Stimulated activated CD4-positive, alpha-beta T cell treated with anti-CD3 and anti-CD28 coated beads, TNF-alpha, amount 100 ng/mL, for 48 hours (primary cell): Measurements from ENCODE around the gene PLIN5.
"Not testable (repeated sequence)": the region's sequence is repeated elsewhere in the genome, so short reads cannot be mapped to it uniquely, and the experiment has no call there.

Experiments
- DNase-seq, 3 donors: peaks; one replicate each; pipeline ENCODE4 v3.0.0-alpha.2; 2020; ENCODE audit warnings: low read depth in 3 of 3

Gene PLIN5

DNA sequence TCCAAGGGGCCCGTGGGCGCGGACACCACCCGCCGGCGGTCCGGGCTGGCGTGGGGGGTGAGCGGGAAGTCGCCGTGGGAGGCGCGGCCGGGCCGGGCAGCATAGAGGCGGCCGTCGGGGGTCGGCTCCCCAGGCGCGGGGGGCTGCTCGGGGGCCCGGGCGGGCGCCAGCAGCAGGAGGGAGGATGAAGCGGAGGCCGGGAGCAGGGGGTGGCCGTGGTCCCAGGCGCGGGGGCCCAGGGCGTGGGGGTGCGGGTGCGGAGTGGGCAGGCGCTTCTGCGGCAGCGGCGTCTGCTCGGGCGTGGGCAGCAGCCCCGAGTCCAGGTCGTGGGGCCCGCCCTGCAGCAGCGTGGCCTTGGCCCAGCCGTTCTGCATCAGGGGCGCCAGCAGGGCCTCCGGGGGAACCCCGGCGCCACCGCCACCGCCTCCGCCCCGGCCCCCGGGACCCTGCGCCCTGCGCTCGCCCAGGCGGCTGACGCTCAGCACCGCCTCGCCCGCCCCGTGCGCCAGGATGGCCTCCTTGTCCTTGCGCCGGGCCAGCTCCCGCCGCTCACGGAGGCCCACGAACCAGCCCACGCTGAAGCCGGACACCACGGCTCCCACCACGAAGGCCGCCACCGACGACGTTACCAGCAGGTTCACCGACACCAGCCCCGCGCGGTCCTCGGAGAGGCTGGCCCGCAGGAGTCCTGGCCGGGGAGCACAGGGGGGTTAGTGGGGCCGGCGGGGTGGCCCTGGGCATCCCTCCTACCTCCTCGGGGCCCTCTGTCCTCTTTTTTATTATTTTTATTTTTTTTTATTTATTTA is 9.0 kb upstream of the PLIN5 start:
- DNase-seq, result no peak

GRCh38 chr19:4542896-4543841 is 8.1 kb upstream of the PLIN5 start:
- DNase-seq, result no peak

GRCh38 chr19:4541806-4542145 is 6.8 kb upstream of the PLIN5 start:
- DNase-seq, result not testable (repeated sequence)

- no peak for DNase-seq
Observed at GRCh38 chr19:4541114-4541805, 6.2 kb upstream of the PLIN5 start.

DNA sequence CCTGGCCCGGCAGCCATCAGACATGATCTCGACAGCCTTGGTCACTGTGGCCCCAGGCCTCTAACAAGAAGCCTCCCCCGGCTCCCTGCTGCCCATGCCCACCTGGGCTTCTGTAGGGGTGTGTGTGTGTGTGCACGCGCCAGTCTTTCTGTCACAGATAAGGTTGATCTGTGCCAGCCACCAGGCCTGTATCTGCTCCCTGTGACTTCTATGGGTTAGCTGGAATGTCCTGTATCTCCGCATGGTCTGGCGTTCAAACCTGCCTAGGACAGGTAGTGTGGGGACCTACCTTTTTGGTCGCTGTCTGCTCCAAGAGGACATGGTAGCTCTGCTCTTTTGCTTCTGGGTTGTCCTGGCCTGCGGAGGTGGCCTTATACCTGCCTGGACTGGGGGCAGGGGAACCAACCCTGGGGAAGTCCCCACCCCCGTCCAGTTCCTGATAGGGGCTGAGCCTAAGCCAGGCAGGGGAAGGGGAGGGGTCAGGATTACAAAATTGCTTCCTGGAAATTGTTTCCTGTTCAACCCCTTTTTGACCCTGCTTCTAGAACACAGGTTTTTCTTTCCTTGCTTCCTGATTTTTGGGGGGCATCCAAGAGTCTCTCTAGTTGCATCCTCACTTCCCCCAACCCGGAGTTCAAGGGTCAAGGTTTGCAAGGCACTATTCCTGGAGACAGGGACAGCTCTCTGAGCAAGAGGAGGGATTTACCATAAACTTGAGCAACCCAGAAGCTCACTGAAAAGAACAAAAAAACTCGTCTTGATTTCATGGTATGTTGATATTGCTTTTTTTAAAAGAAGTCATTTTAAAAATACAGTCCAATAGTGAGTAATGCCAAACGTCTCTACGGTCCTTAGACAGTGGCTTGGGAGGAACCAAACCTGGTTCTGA is 4.9 kb upstream of the PLIN5 start, which contains the start of gene LRG1:
LRG1 (minus strand) TSS at position 344 of the 889 bp plus-strand sequence; CDS start at position 321, 23 bp downstream.
- DNase-seq, result no peak

DNA sequence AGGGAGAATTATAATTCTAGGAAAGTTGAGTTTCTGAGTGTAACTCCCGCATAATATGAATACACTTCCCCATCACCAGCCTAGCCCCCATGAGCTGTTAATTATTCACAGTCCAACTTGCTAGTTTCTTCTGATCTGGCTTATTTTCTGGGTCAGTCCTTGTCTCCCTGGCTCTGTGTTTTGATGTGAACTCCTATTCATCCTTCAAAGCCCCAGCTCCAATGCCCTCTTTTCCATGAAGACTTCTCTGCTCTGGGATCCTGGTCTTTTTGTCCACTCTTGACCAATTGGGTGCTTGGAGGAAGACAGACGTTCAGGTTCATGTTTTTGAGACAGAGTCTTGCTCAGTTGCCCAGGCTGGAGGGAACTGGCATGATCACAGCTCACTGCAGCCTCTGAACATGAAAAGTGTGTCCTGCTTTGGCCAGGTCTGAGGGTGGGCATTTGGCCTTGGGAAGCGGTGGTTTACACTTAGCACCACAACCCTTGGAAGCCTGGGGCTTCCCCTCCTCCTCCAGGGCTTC is 4.2 kb upstream of the PLIN5 start:
- no peak for DNase-seq

DNA sequence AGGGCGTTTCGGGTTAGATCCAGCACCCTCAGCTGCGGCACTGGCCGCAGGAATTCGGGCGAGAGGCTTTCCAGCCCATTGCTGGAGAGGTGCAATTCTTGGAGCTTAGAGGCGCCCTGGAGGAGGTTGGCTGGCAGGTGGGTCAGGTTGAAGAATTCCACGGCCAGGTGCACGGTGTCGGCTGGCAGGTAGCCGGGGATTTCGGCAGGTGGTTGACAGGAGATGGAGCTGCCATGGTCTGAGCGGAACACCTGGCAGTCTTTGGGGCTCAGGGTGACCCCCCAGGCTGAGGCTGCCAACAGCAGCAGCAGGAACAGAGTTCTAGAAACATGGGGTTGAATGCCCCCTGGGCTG is 3.6 kb upstream of the PLIN5 start:
- DNase-seq, result no peak

GRCh38 chr19:4537953-4538600 is 3.1 kb upstream of the PLIN5 start:
- no peak for DNase-seq

- no peak for DNase-seq
Observed at GRCh38 chr19:4536798-4537197, 1.8 kb upstream of the PLIN5 start.

GRCh38 chr19:4533835-4534424 is 1.1 kb downstream of the PLIN5 start:
- no peak for DNase-seq

- no peak for DNase-seq
Observed at GRCh38 chr19:4533334-4533733, 1.7 kb downstream of the PLIN5 start.

DNA sequence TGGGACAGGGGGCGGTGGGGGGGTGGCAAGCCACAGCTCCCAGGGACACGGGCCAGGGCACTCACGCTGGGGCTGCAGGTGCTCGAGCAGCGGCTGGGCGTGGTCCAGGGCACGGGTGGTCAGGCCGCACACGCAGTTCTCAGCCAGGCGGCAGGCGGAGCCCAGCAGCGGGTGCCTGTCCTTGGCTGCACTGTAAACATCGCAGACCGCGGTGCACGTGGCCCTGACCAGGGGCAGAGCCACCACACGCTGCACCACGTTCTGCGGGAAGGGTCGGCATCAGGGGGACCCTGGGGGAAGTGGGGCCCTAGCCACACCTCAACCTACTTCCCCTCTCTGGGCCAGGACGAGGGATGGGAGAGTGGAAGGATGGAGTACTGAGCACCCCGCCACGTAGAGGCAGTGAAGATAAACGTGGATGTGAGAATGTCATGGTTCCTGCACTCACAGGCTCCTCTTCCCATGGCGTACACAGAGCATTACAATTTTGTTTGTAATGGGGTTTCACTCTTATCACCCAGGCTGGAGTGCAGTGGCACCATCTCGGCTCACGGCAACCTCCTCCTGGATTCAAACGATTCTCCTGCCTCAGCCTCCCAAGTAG is 3.4 kb downstream of the PLIN5 start:
- no peak for DNase-seq

DNA sequence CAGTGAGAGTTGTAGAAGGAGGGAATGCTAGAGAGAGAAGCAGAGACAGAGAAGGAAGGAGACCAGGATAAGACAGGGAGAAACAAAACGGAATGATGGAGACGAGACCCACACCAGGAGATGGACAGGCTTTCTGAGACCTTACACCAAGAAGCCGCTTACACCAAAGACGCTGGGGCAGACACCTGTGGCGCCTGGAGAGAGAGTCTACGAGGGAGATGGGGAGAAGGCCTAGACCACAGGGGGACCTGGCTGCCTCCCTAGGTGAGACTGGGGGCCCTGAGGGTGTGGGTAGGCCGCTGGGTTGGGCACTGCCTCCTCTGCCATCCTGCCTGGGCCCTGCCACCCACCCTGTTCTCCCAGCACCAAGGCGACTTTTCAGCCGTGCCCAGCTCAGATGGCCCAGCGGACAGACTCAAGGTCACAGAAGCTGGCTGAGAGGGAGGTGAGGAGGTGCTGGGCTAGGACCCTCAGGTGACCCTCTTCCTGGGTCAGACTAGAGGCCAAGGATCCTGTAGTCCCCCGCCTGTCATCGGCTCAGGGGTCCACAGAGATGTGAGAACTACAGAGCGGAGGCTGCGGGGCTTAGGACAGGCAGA is 5.0 kb downstream of the PLIN5 start:
- DNase-seq, result no peak

DNA sequence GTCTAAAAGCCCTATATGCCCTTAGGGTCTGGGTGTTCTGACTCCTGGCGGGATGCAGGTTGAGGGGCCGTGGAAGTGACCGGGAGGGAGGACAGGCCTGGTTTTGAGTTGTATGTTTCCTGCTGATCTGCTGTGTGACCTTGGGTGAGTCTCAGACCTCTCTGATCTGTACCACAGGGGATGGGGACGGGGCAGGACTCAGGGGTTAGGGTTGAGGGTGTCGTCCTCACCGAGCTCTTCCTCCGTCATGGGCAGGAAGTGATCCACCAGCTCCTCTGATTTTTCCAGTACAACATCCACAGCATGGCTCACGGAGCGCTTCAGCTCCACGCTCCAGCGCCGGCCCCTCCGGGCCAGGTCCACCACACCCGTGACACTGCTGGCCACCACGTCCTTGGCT is 6.2 kb downstream of the PLIN5 start:
- DNase-seq, result no peak

DNA sequence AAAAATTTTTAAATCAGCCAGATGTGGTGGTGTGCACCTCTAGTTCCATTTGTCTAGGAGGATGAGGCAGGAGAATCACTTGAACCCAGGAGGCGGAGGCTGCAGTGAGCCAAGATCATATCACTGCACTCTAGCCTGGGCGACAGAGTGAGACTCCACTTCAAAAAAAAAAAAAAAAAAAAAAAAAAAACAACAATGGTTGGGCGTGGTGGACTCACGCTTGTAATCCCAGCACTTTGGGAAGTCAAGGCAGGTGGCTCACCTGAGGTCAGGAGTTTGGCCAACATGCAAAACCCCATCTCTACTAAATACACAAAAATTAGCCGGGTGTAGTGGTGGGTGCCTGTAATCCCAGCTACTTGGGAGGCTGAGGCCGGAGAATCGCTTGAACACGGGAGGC is 7.6 kb downstream of the PLIN5 start:
- not testable (repeated sequence) for DNase-seq

GRCh38 chr19:4525563-4526002 is 9.4 kb downstream of the PLIN5 start:
- no peak for DNase-seq

DNA sequence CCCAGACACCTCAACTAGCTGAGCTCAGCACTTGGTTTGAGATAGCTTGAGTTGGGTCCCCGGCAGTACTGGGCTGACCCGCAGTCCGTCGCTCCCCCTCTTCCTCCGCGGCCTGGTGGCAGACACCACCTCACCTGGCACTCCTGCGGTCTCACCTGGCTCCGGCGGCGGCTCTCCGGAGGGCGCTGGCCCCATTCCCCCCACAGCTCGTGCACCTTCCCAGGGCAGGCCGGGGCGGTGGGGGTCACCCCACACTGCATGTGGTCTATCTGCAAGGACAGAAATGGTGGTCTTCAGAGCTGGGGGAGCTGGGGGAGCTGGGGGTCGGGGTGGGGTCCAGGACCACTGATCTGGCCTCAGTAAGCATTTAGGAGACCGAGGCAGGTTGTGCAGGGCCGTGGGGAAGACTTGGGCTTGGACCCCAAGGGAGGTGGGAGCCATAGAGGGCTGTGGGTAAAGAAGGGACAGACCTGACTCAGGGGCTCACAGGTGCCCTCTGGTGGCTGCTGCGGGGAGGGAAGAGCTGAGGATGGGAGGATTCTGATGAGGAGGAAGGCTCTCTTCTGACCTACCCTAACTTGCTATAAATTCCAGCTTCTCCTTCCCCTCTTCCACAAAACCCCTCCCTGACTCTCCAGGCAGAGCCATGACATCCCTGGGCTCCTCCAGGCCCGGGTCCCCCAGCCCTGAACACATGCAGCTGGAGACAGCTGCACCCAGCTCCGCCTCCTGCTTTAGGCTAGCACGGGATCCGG is 10.0 kb downstream of the PLIN5 start:
- DNase-seq, result peak; percentile 40 to 61 (median 57)
